Loucy (cell line): Measurements from ENCODE around the gene ZNF286A.
"Not testable (repeated sequence)": the region's sequence is repeated elsewhere in the genome, so short reads cannot be mapped to it uniquely, and the experiment has no call there.

Source experiments
- H2AFZ ChIP-seq: fragments of 200-600 bp; sonication (generic); 2 replicates; pipeline ENCODE4 v1.6.0; 2016; ENCODE audit warnings: antibody characterized with exemption, mild to moderate bottlenecking, low read length, moderate library complexity
- H3F3A ChIP-seq: fragments of 200-600 bp; 2 replicates; pipeline ENCODE4 v1.6.0; 2016; ENCODE audit warnings: antibody characterized with exemption, low read depth, mild to moderate bottlenecking
- H3K27me3 ChIP-seq: fragments of 200-600 bp; sonication (generic); 2 replicates; pipeline ENCODE4 v1.6.1; 2014; ENCODE audit warnings: low read length, mild to moderate bottlenecking; ENCODE audit not compliant: insufficient read depth, poor library complexity, severe bottlenecking
- H3K36me3 ChIP-seq: fragments of 200-600 bp; sonication (generic); 2 replicates; pipeline ENCODE4 v1.6.1; 2016; ENCODE audit warnings: low read length; ENCODE audit not compliant: insufficient read depth
- H3K4me1 ChIP-seq: fragments of 200-600 bp; sonication (generic); 2 replicates; pipeline ENCODE4 v1.5.1; 2014; ENCODE audit warnings: low read length, mild to moderate bottlenecking; ENCODE audit not compliant: insufficient read depth, poor library complexity, severe bottlenecking
- H3K4me2 ChIP-seq: fragments of 200-600 bp; sonication (generic); 2 replicates; pipeline ENCODE4 v1.6.0; 2014; ENCODE audit warnings: antibody characterized with exemption, low read length, low read depth, mild to moderate bottlenecking; ENCODE audit not compliant: poor library complexity, severe bottlenecking
- H3K4me3 ChIP-seq: fragments of 200-600 bp; sonication (generic); 2 replicates; pipeline ENCODE4 v1.5.1; 2014; ENCODE audit warnings: low read length, mild to moderate bottlenecking, mixed read lengths; ENCODE audit not compliant: poor library complexity, severe bottlenecking
- H3K79me2 ChIP-seq: fragments of 200-600 bp; sonication (generic); 2 replicates; pipeline ENCODE4 v1.6.1; 2014; ENCODE audit warnings: low read length; ENCODE audit not compliant: insufficient read depth
- H3K9ac ChIP-seq: fragments of 200-600 bp; sonication (generic); 2 replicates; pipeline ENCODE4 v1.6.0; 2014; ENCODE audit warnings: mild to moderate bottlenecking, low read depth, low read length, moderate library complexity; ENCODE audit not compliant: poor library complexity, severe bottlenecking
- H3K9me2 ChIP-seq: fragments of 200-600 bp; sonication (generic); replicated peaks from 2 replicates; pipeline ENCODE4 v1.6.1; 2016; ENCODE audit warnings: low read depth, low read length, mixed read lengths
- H3K9me3 ChIP-seq: fragments of 200-600 bp; sonication (generic); 2 replicates; pipeline ENCODE4 v1.6.1; 2014; ENCODE audit warnings: mild to moderate bottlenecking, antibody characterized with exemption, low read length, low read depth; ENCODE audit not compliant: insufficient read depth
- H4K20me1 ChIP-seq: fragments of 200-600 bp; sonication (generic); 2 replicates; pipeline ENCODE4 v1.6.0; 2014; ENCODE audit warnings: antibody characterized with exemption, low read length, mild to moderate bottlenecking; ENCODE audit not compliant: insufficient read depth, poor library complexity, severe bottlenecking
- EZH2phosphoT487 ChIP-seq: fragments of 200-600 bp; IDR thresholded peaks from 2 replicates; pipeline ENCODE4 v1.6.1; 2018; ENCODE audit warnings: antibody characterized with exemption, mild to moderate bottlenecking, moderate library complexity, borderline replicate concordance
- TF ChIP-seq, protein P1 (sequence below): fragments of 200-600 bp; sonication (generic); conservative IDR thresholded peaks from 2 replicates; pipeline ENCODE4 v1.5.1; 2014; ENCODE audit warnings: mild to moderate bottlenecking, antibody characterized with exemption, low read length

ZNF286A gene

DNA sequence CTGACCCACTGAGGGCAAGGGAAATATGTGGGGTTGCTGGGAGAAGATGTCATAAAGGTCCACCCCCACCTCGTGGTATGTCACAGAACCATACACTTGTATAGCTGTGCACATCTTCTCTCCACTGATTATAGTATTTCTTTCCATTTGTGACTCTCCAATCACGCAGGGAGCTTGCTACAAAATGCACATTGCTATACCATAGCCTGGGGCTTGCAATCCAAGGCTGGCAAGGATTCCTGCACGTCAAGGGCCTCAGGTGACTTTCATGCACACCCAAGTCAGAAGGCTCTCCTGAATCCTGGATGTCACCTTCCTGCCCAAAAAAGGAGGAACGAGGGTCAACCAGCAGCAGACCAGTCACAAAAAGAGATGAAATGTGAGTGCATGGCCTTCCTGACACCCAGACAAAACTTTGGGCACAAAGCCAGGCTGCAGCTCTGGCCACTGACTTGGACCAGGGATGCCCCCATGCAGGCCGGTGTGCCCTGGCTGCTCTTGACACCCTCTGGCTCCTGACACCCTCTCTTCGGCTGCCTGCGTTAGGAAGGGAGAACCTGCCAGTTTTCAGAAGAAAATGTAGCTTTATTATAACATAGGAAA, 44.6 kb downstream of the ZNF286A start:
- Histone ChIP-seq H2AFZ (no peak overlapping the region), H3K9ac (no peak overlapping the region), H3K4me3 (no peak overlapping the region), H4K20me1 (no peaks in the 10 kb centered on the region), H3K27me3 (no peaks in the 10 kb centered on the region), H3K4me1 (no peaks in the 10 kb centered on the region), H3K36me3 (no peaks in the 10 kb centered on the region), H3K9me3 (peaks cover 7% of the 10 kb centered on the region; the same call in 1 of the 2 replicates), H3K79me2 (no peaks in the 10 kb centered on the region), H3K4me2 (no peak overlapping the region), H3K9me2 (no peaks in the 10 kb centered on the region), H3F3A (no peaks in the 10 kb centered on the region)
- TF ChIP-seq, protein P1, sequence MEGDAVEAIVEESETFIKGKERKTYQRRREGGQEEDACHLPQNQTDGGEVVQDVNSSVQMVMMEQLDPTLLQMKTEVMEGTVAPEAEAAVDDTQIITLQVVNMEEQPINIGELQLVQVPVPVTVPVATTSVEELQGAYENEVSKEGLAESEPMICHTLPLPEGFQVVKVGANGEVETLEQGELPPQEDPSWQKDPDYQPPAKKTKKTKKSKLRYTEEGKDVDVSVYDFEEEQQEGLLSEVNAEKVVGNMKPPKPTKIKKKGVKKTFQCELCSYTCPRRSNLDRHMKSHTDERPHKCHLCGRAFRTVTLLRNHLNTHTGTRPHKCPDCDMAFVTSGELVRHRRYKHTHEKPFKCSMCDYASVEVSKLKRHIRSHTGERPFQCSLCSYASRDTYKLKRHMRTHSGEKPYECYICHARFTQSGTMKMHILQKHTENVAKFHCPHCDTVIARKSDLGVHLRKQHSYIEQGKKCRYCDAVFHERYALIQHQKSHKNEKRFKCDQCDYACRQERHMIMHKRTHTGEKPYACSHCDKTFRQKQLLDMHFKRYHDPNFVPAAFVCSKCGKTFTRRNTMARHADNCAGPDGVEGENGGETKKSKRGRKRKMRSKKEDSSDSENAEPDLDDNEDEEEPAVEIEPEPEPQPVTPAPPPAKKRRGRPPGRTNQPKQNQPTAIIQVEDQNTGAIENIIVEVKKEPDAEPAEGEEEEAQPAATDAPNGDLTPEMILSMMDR: no peak
- no peak for TF ChIP-seq EZH2phosphoT487

DNA sequence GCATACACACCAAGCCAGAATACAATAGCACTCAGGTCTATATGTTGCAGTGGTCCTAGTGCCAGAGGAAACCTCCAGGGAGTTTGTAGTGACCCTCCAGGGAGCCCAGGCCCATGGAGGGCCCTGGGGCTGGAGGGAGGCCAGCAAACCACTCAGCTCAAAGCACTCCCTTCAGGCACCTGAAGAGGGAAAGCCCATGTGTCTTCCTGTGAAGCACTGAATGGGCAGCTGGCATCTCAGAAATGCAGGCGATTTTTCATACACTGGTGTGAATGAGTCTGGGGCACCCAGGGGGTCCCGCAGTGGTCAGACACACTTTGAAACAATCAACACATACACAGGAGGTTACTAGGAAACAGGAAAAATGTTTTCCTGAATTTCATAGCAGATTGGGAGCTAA, 45.3 kb downstream of the ZNF286A start:
- H3F3A ChIP-seq: no peaks in the 10 kb centered on the region
- no peaks in the 10 kb centered on the region for H3K27me3 ChIP-seq
- no peaks in the 10 kb centered on the region for H3K4me1 ChIP-seq
- no peak overlapping the region for H3K4me2 ChIP-seq
- H3K9me3 ChIP-seq: peaks cover 7% of the 10 kb centered on the region; the same call in 1 of the 2 replicates
- H3K4me3 ChIP-seq: no peak overlapping the region
- H4K20me1 ChIP-seq: no peaks in the 10 kb centered on the region
- no peak overlapping the region for H2AFZ ChIP-seq
- H3K36me3 ChIP-seq: no peaks in the 10 kb centered on the region
- no peaks in the 10 kb centered on the region for H3K79me2 ChIP-seq
- no peak overlapping the region for H3K9ac ChIP-seq
- no peak for TF ChIP-seq EZH2phosphoT487
- TF ChIP-seq, protein P1: no peak
- H3K9me2 ChIP-seq: no peaks in the 10 kb centered on the region

DNA sequence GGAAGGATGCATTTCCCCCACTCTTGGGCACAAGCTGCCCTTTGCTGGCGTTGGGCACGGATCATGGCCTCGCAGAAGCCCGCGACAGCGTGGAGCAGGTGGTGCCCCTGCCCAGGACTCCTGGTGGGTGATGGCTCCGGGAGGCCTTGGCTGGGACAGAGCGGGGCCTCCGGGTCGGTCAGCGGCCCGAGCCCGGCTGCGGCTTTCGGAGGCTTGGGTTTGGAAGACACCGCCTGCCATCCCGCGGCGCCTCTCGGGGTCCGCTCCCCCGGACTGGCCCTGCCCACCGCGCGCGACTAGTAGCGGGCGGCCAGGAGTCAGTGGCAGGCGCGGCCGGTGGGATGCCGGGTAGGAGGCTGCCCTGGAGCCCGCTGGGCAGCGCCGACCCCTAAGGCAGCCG, 49.9 kb downstream of the ZNF286A start:
- H3K9me2 ChIP-seq, H3K36me3 ChIP-seq, H3K27me3 ChIP-seq, H3K4me1 ChIP-seq, H3K9me3 ChIP-seq, H2AFZ ChIP-seq, H3K9ac ChIP-seq, H3F3A ChIP-seq, H4K20me1 ChIP-seq, H3K4me3 ChIP-seq, H3K79me2 ChIP-seq, H3K4me2 ChIP-seq: not testable (repeated sequence)

DNA sequence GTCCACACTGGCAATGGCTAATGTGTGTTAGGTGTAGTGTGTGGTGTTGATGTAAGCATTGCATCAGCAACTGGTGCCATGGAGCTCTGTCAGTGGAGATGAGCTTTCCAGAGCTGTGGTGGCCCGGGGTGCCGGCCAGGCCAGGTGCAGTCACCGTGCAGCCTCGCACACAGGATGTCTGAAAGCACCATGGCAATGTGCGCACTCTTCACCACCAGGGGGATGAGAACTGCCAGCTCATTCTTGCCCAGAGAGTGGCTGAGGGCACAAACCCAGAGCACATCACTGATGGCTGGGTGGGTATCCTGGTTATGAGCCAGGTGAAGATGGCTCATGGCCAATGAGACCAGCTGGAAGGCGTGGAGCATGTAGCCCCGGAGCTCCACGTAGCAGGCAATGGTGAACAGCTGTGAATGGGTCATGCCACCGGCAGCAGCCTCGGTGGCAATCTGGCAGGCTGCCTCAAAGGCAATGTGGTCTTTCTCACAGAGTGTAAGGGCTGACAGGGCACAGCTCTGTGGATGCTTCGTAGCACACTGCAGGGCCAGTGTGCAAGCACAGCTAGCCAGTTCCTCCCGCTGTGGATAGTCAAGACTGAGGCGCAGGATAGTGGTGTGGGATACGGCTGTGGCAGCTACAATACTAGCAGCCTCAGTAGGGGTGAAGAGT, 69.4 kb downstream of the ZNF286A start:
- H3K4me2 ChIP-seq, H2AFZ ChIP-seq, H3K27me3 ChIP-seq, H3K9me3 ChIP-seq, H3K79me2 ChIP-seq, H3K9ac ChIP-seq, H4K20me1 ChIP-seq, H3K4me1 ChIP-seq, H3F3A ChIP-seq, H3K4me3 ChIP-seq, H3K9me2 ChIP-seq, H3K36me3 ChIP-seq: not testable (repeated sequence)
